ENCODE data around the gene SELENOW.

SELENOW gene

GRCh38 chr19:47752440-47753211, 25.9 kb upstream of the SELENOW start:
- no peak for DNase-seq (ENCODE audit: low read depth)
- no peak overlapping the region for H3K4me3 ChIP-seq (ENCODE audit: low read length)
- TF ChIP-seq CTCF (conservative IDR thresholded peaks at IDR 0.05; ENCODE audit: low read depth, low read length), result no peak

GRCh38 chr19:47754206-47755064, 24.1 kb upstream of the SELENOW start:
- DNase-seq (ENCODE audit: low read depth), result no peak
- no peak for TF ChIP-seq CTCF (conservative IDR thresholded peaks at IDR 0.05; ENCODE audit: low read depth, low read length)

GRCh38 chr19:47755065-47755761, 23.3 kb upstream of the SELENOW start:
- no peak for DNase-seq (ENCODE audit: low read depth)
- TF ChIP-seq CTCF (conservative IDR thresholded peaks at IDR 0.05; ENCODE audit: low read depth, low read length), result no peak
- no peak overlapping the region for H3K4me3 ChIP-seq (ENCODE audit: low read length)

More at GRCh38 chr19:47754206-47755064, 24.1 kb upstream of the SELENOW start:
- H3K4me3 ChIP-seq (ENCODE audit: low read length), result no peak overlapping the region

GRCh38 chr19:47755762-47756626, 22.5 kb upstream of the SELENOW start:
- H3K4me3 ChIP-seq (ENCODE audit: low read length), result no peak overlapping the region
- no peak for DNase-seq (ENCODE audit: low read depth)
- no peak for TF ChIP-seq CTCF (conservative IDR thresholded peaks at IDR 0.05; ENCODE audit: low read depth, low read length)

- no peak for DNase-seq (ENCODE audit: low read depth)
- no peak for TF ChIP-seq CTCF (conservative IDR thresholded peaks at IDR 0.05; ENCODE audit: low read depth, low read length)
- no peak overlapping the region for H3K4me3 ChIP-seq (ENCODE audit: low read length)
Observed at GRCh38 chr19:47756627-47756929, 21.9 kb upstream of the SELENOW start.

GRCh38 chr19:47756953-47757608, 21.4 kb upstream of the SELENOW start:
- no peak for TF ChIP-seq CTCF (conservative IDR thresholded peaks at IDR 0.05; ENCODE audit: low read depth, low read length)

More at GRCh38 chr19:47756953-47757608, 21.4 kb upstream of the SELENOW start:
- no peak overlapping the region for H3K4me3 ChIP-seq (ENCODE audit: low read length)
- DNase-seq (ENCODE audit: low read depth), result no peak
